ENCODE measurements around the gene SPATA33.

Gene SPATA33

GRCh38 chr16:89646270-89646669 is 11.4 kb upstream of the SPATA33 start:
- Histone ChIP-seq H3F3A (ENCODE audit: insufficient read depth, low read length) (no peaks in the 10 kb centered on the region), H4K20me1 (ENCODE audit: insufficient read depth, low read length) (no peaks in the 10 kb centered on the region), H3K4me2 (ENCODE audit: low read depth, low read length) (no peak overlapping the region), H3K9me2 (replicated peaks; ENCODE audit: insufficient read depth, low read length) (no peaks in the 10 kb centered on the region), H3K27me3 (replicated peaks; ENCODE audit: insufficient read depth, low read length) (peaks cover 4% of the 10 kb centered on the region; the same call in 1 of the 2 replicates), H3K79me2 (ENCODE audit: low read length) (no peaks in the 10 kb centered on the region), H3K9ac (ENCODE audit: low read length) (no peak overlapping the region), H3K4me3 (ENCODE audit: low read length) (no peak overlapping the region), H3K27ac (ENCODE audit: low read length) (no peak overlapping the region), H3K9me3 (replicated peaks; ENCODE audit: insufficient read depth, low read length) (no peaks in the 10 kb centered on the region), H3K4me1 (ENCODE audit: low read length) (no peaks in the 10 kb centered on the region), H3K36me3 (replicated peaks; ENCODE audit: insufficient read depth, low read length) (no peaks in the 10 kb centered on the region), H2AFZ (ENCODE audit: low read length) (no peak overlapping the region)
- TF ChIP-seq EZH2 (optimal IDR thresholded peaks at IDR 0.05; ENCODE audit: low read depth, low read length) (no peak), EZH2phosphoT487 (IDR thresholded peaks at IDR 0.05; ENCODE audit: low read length) (no peak), CTCF (IDR thresholded peaks at IDR 0.05; ENCODE audit: low read length) (no peak)
- DNase-seq, result no peak

GRCh38 chr16:89646906-89647305 is 10.7 kb upstream of the SPATA33 start:
- Histone ChIP-seq H3K9me3 (replicated peaks; ENCODE audit: insufficient read depth, low read length) (no peaks in the 10 kb centered on the region), H3K79me2 (ENCODE audit: low read length) (no peaks in the 10 kb centered on the region), H3K4me1 (ENCODE audit: low read length) (no peaks in the 10 kb centered on the region), H3K4me2 (ENCODE audit: low read depth, low read length) (no peak overlapping the region), H2AFZ (ENCODE audit: low read length) (no peak overlapping the region), H3K36me3 (replicated peaks; ENCODE audit: insufficient read depth, low read length) (no peaks in the 10 kb centered on the region), H3K27ac (ENCODE audit: low read length) (no peak overlapping the region), H3K27me3 (replicated peaks; ENCODE audit: insufficient read depth, low read length) (0 out of 2 replicates have a peak, but pooled peaks cover under 1% of the 10 kb centered on the region), H3F3A (ENCODE audit: insufficient read depth, low read length) (no peaks in the 10 kb centered on the region), H3K9me2 (replicated peaks; ENCODE audit: insufficient read depth, low read length) (no peaks in the 10 kb centered on the region), H3K4me3 (ENCODE audit: low read length) (no peak overlapping the region), H4K20me1 (ENCODE audit: insufficient read depth, low read length) (no peaks in the 10 kb centered on the region), H3K9ac (ENCODE audit: low read length) (no peak overlapping the region)
- TF ChIP-seq EZH2phosphoT487 (IDR thresholded peaks at IDR 0.05; ENCODE audit: low read length) (no peak), EZH2 (optimal IDR thresholded peaks at IDR 0.05; ENCODE audit: low read depth, low read length) (no peak), CTCF (IDR thresholded peaks at IDR 0.05; ENCODE audit: low read length) (no peak)
- no peak for DNase-seq

- TF ChIP-seq CTCF (IDR thresholded peaks at IDR 0.05; ENCODE audit: low read length), result no peak
- no peak for TF ChIP-seq EZH2 (optimal IDR thresholded peaks at IDR 0.05; ENCODE audit: low read depth, low read length)
- no peak for TF ChIP-seq EZH2phosphoT487 (IDR thresholded peaks at IDR 0.05; ENCODE audit: low read length)
- H3K4me1 ChIP-seq (ENCODE audit: low read length), result no peaks in the 10 kb centered on the region
- H3K9me3 ChIP-seq (replicated peaks; ENCODE audit: insufficient read depth, low read length), result no peaks in the 10 kb centered on the region
- H3K4me2 ChIP-seq (ENCODE audit: low read depth, low read length), result no peak overlapping the region
- no peak overlapping the region for H3K4me3 ChIP-seq (ENCODE audit: low read length)
- no peak overlapping the region for H3K9ac ChIP-seq (ENCODE audit: low read length)
- no peak overlapping the region for H3K27ac ChIP-seq (ENCODE audit: low read length)
- no peak overlapping the region for H2AFZ ChIP-seq (ENCODE audit: low read length)
- no peaks in the 10 kb centered on the region for H3K9me2 ChIP-seq (replicated peaks; ENCODE audit: insufficient read depth, low read length)
- DNase-seq, result no peak
- peaks cover 16% of the 10 kb centered on the region for H3K79me2 ChIP-seq (ENCODE audit: low read length)
- no peaks in the 10 kb centered on the region for H3F3A ChIP-seq (ENCODE audit: insufficient read depth, low read length)
- H4K20me1 ChIP-seq (ENCODE audit: insufficient read depth, low read length), result no peaks in the 10 kb centered on the region
- no peaks in the 10 kb centered on the region for H3K36me3 ChIP-seq (replicated peaks; ENCODE audit: insufficient read depth, low read length)
- no peaks in the 10 kb centered on the region for H3K27me3 ChIP-seq (replicated peaks; ENCODE audit: insufficient read depth, low read length)
Observed at GRCh38 chr16:89651584-89651983, 6.1 kb upstream of the SPATA33 start.

All from MM.1S (cell line).